Suprapubic skin (tissue), 4 donors: ENCODE data around the gene HERC4. TPM values are rescaled to one million over a fixed set of nuclear protein-coding genes. Genes with fewer than 3 reads are reported as not detected.
"Not testable (repeated sequence)": the region's sequence is repeated elsewhere in the genome, so short reads cannot be mapped to it uniquely, and the experiment has no call there.

Experiments used
- DNase-seq, 2 donors: peaks; one replicate each; pipeline ENCODE4 v3.0.0-alpha.2; 2019; ENCODE audit warnings: low spot score in 2 of 2
- H3K27ac ChIP-seq: fragments of 200-600 bp; sonication (generic); one replicate; pipeline ENCODE4 v1.5.1; 2019
- H3K27me3 ChIP-seq: fragments of 200-600 bp; sonication (generic); one replicate; pipeline ENCODE4 v1.5.1; 2019
- H3K36me3 ChIP-seq: fragments of 200-600 bp; sonication (generic); one replicate; pipeline ENCODE4 v1.5.1; 2019
- H3K4me1 ChIP-seq: fragments of 200-600 bp; sonication (generic); one replicate; pipeline ENCODE4 v1.5.1; 2019
- H3K4me3 ChIP-seq: fragments of 200-600 bp; sonication (generic); one replicate; pipeline ENCODE4 v1.5.1; 2019; ENCODE audit warnings: mild to moderate bottlenecking
- H3K9me3 ChIP-seq: fragments of 200-600 bp; sonication (generic); one replicate; pipeline ENCODE4 v1.5.1; 2019
- CTCF ChIP-seq, 2 donors: fragments of 200-600 bp in 1 of 2; fragments of 450-650 bp in 1 of 2; sonication (generic) in 1 of 2; IDR thresholded peaks; one replicate each; pipeline ENCODE4 v1.5.1; 2016 to 2019; ENCODE audit warnings: antibody characterized with exemption in 2 of 2, mild to moderate bottlenecking in 1 of 2, moderate library complexity in 1 of 2
- EP300 ChIP-seq: sonication (generic); formaldehyde crosslinking; IDR thresholded peaks from one replicate; pipeline ENCODE4 v1.6.1; 2017; ENCODE audit warnings: antibody characterized with exemption
- POLR2A ChIP-seq, 2 donors: fragments of 450-650 bp; IDR thresholded peaks; one replicate each; pipeline ENCODE4 v1.6.1; 2017; ENCODE audit warnings: antibody characterized with exemption in 2 of 2, mild to moderate bottlenecking in 2 of 2, moderate library complexity in 2 of 2
- POLR2AphosphoS5 ChIP-seq, 3 donors: sonication (generic); formaldehyde crosslinking; IDR thresholded peaks; one replicate each; pipeline ENCODE4 v1.6.1; 2017; ENCODE audit warnings: antibody characterized with exemption in 3 of 3
- WGBS: methylation state at CpG from one replicate; pipeline ENCODE4 v1.1.5; 2018; 5-methylcytosine and 5-hydroxymethylcytosine counted together
- total RNA-seq, 4 donors: library from RNA; depleted of rRNA; stranded (reverse); fragments of >200 nt; gene quantifications; one replicate each; pipeline ENCODE4 v1.1.0, GENCODE V29; 2016

HERC4 gene
- total RNA-seq, 4 donors from 2014 or later = 25.8 to 92.1 (median 31.4) TPM

GRCh38 chr10:67975871-67976270, 99.2 kb downstream of the HERC4 start:
- Histone ChIP-seq H3K27ac (no peak overlapping the region), H3K36me3 (peaks cover 73% of the 10 kb centered on the region), H3K27me3 (no peaks in the 10 kb centered on the region), H3K4me1 (no peaks in the 10 kb centered on the region), H3K4me3 (no peak overlapping the region), H3K9me3 (no peaks in the 10 kb centered on the region)
- TF ChIP-seq CTCF (IDR thresholded peaks at IDR 0.05) (no peak), POLR2A (IDR thresholded peaks at IDR 0.05) (no peak), EP300 (no peak), POLR2AphosphoS5 (IDR thresholded peaks at IDR 0.05) (no peak)
- 93% methylated on average over 1 of the region's 1 CpG for WGBS
- no peak for DNase-seq

DNA sequence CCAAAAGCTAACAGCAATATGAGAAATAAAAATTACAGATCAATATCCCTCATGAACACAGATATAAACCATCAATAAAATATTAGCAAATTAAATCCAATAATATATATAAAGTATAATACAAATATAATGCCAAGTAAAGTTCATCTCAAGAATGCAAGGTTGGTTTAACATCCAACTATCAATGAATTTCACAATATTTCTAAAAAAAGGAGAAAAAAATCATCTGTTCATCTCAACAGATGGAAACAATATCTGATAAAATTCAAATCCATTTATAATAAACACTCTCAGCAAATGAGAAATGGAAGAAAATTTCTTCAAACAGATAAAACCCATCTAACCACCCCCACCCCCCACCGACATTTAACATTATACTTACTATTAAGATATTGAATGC, 103.8 kb downstream of the HERC4 start:
- Histone ChIP-seq H3K27ac (no peak overlapping the region), H3K4me3 (no peak overlapping the region), H3K27me3 (no peaks in the 10 kb centered on the region), H3K36me3 (peaks cover 44% of the 10 kb centered on the region), H3K4me1 (no peaks in the 10 kb centered on the region), H3K9me3 (no peaks in the 10 kb centered on the region)
- TF ChIP-seq EP300 = no peak
- TF ChIP-seq POLR2AphosphoS5 (IDR thresholded peaks at IDR 0.05) = no peak
- no peak for TF ChIP-seq POLR2A (IDR thresholded peaks at IDR 0.05)
- no peak for TF ChIP-seq CTCF (IDR thresholded peaks at IDR 0.05)
- 96% methylated on average over 1 of the region's 1 CpG for WGBS
- no peak for DNase-seq

DNA sequence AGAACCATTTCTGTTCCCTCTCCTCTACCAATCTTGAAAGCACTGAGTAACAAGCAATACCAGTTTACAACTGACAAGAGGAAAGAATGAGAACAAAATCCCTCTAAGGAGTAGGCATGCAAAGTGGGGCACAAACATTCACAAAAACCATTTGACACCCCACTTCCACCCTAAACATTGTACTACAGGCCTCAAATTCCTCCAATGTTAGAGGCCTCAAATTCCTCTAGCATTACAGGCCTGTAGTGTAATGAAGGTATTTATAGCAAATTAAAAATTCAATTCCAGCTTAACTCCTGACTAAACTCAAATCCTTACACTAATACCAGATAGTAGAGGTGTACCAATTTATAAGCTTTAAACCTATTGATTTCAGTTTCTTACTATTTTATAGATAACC, 105.2 kb downstream of the HERC4 start:
- Histone ChIP-seq H3K9me3 (no peaks in the 10 kb centered on the region), H3K4me3 (no peak overlapping the region), H3K27ac (no peak overlapping the region), H3K36me3 (peaks cover 44% of the 10 kb centered on the region), H3K27me3 (no peaks in the 10 kb centered on the region), H3K4me1 (no peaks in the 10 kb centered on the region)
- TF ChIP-seq POLR2AphosphoS5 (IDR thresholded peaks at IDR 0.05) = no peak
- TF ChIP-seq EP300 = no peak
- TF ChIP-seq CTCF (IDR thresholded peaks at IDR 0.05) = no peak
- no peak for TF ChIP-seq POLR2A (IDR thresholded peaks at IDR 0.05)
- no peak for DNase-seq

- H3K9me3 ChIP-seq, H3K27ac ChIP-seq, H3K4me3 ChIP-seq, DNase-seq, H3K27me3 ChIP-seq, H3K4me1 ChIP-seq: not testable (repeated sequence)
- peaks cover 18% of the 10 kb centered on the region for H3K36me3 ChIP-seq
- 79% methylated on average over 4 of the region's 4 CpGs for WGBS
These were observed 109.0 kb downstream of the HERC4 start for GRCh38 chr10:67966035-67966434.

DNA sequence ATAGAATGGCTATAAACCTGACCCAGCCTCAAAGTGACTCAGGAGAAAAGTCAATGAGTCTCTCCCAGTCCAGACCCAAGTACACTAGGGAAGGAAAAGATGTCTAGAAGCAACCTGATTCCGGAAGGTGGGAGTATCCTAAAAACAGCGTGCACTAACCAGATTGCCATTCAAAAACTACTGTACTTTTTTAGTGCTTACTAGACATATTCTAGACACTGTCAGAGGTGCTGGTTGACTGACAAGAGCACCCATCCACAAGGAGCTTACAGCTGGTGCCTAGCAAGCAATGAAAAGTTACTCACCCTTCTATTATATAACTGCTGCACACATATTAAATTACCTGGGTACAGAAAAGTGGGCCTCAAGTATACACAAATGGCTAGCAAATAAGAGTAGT, 109.6 kb downstream of the HERC4 start:
- no peaks in the 10 kb centered on the region for H3K9me3 ChIP-seq
- no peaks in the 10 kb centered on the region for H3K4me1 ChIP-seq
- no peak overlapping the region for H3K4me3 ChIP-seq
- TF ChIP-seq POLR2A (IDR thresholded peaks at IDR 0.05) = no peak
- no peak for TF ChIP-seq EP300
- no peak for TF ChIP-seq CTCF (IDR thresholded peaks at IDR 0.05)
- no peak for TF ChIP-seq POLR2AphosphoS5 (IDR thresholded peaks at IDR 0.05)
- H3K36me3 ChIP-seq = peaks cover 18% of the 10 kb centered on the region
- WGBS = 97% methylated on average over 2 of the region's 2 CpGs
- DNase-seq = no peak
- H3K27ac ChIP-seq = no peak overlapping the region
- no peaks in the 10 kb centered on the region for H3K27me3 ChIP-seq

DNA sequence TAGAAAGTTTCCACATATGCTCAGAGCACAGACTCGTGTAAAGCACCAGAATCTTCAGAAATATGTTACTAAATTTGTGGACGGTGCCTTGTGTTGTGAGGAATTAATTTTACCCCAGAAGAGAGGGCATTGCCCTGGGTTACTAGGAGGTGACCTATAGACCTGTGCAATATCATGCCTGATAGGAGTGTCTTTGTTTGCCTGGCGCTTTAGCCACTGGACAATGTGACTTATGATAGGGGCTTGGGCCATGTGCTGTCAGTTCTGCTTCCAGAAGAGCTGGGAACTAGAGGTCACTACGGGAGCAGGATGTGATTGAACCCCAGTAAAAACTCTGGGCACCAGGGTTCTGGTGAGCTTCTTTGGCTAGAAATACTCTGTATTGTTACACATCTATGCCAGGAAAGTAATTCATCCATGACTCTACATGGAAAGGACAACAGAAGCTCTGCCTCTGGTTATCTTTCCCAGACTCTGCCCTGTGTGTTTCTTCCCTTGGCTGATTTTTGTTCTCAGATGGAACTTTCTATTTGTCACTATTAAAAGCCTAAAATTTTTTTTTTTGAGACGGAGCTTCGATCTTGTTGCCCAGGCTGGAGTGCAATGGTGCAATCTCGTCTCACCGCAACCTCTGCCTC, 115.1 kb downstream of the HERC4 start:
- no peak for DNase-seq
- H3K36me3 ChIP-seq = peaks cover 7% of the 10 kb centered on the region
- 91% methylated on average over 8 of the region's 8 CpGs for WGBS
- no peak for TF ChIP-seq POLR2AphosphoS5 (IDR thresholded peaks at IDR 0.05)
- TF ChIP-seq POLR2A (IDR thresholded peaks at IDR 0.05) = no peak
- no peak for TF ChIP-seq EP300
- TF ChIP-seq CTCF (IDR thresholded peaks at IDR 0.05) = no peak
- no peak overlapping the region for H3K27ac ChIP-seq
- H3K4me1 ChIP-seq = no peaks in the 10 kb centered on the region
- no peaks in the 10 kb centered on the region for H3K27me3 ChIP-seq
- no peaks in the 10 kb centered on the region for H3K9me3 ChIP-seq
- no peak overlapping the region for H3K4me3 ChIP-seq
